Embryonic facial prominence (tissue), 1 donor: ENCODE data around the gene REG3G.

ENCODE experiments used
- DNase-seq: peaks from one replicate; pipeline ENCODE4 v3.0.0-alpha.2; 2016; ENCODE audit errors: extremely low spot score

Gene REG3G

DNA sequence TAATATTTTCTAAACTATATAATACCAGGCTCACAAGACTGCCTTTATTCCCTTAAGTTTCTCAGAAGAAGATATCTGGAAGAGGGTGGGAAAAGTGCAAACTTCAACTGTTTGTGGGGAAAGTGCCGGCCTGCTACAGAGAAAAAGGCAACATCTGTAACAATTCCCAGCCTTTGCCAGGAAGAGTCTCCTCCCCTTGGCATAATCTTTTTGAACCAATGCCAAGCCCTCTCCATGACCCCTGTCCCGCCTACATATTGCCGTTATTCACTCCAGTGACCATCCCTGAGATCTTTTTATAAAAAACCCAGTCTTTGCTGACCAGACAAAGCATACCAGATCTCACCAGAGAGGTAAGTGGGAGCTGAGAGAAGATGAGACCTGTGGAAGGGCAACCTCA lies at the start of gene REG3G:
REG3G (plus strand) TSS at position 282 of the 400 bp plus-strand sequence. CDS start 392 bp downstream, outside the sequence.
- DNase-seq: no peak

DNA sequence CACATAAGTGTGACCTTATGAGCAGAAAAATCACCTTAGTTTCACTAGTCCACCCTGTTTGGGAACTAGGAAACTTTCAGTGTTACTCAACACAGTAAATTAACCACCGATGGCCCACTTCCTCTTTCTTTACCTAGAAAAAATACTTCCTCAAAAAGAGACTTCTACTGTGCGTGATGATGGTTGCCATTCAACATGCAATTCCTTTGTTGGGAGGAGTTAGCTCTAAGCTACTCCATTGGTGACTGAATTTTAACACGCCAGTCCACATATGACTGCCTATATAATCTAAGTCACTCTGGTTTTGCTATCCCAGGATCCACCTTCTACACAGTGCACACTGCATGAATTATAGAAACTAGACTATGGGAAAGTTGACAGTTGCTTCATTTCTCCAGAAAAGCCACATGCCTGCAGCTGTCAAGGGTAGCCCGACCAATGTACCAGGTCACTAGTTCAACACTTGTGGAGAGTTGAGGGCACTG lies 47.8 kb upstream of the REG3G start:
- DNase-seq: no peak

DNA sequence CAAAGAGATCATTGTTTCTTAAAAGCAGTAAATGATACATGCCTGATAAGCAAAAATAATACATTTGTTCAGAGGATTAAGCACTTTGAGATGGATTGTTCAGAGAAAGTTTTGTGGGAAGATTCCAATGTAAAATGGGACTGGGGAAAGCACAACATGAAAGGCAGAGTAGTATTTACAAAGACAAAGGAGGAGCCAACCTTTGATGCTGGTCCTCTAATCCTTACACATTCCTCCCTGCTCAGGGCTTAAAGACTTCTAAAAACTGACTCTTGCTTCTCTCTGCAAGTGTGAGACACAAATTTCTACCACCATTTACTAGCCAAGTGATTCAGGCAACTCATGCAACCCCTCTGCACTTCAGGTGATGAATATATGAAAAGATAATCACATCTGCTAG lies 47.2 kb upstream of the REG3G start:
- DNase-seq: no peak

DNA sequence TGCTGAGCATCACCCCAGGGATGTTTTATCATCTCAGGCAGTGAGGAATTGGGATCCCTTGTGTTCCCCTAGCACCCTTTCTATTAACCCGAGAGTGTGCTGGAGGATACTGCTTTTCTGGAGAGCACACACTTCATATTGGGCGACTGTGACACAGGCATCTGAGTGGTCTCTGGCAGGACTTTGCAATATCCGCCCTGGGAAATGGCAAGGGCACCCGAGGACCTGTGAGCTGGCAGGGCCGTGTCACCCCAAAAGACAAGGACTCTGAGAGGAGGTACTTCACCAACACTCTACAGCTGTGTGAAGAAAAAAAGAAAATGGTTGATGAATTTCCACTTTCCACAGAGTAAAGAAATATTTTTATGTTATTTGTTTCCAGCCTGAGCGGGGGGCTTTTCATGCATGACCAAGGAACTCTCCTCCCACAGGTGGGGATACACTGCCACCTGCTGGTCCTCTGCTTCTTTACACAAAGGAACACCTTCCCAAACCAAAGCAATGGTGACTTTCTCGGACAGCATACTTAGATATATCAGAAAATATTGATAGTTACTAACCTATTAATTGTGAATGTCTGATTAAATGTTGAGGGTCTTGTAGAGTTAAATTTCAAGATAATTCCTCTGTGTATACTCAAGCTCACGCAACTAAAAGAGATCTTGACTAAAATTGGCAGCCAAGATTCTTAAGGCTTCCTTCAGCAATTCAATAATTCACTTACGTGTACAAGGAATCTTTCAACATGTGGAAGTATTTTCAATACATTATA lies 45.9 kb upstream of the REG3G start:
- DNase-seq: peak; percentile 63

DNA sequence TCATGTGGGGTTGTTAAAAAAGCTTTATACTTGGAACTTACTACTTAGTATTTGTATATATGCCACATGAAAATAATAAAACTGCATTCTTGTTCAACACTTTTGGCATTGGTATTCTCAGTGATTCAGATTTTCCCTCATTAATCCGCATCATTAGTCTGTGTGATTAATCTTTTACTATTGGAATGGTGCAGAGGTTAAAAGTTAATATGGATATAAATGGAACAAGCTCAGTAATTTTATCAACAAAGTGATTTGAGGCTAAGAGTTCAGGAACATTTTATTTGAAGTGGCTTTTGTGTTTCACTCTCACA lies 45.4 kb upstream of the REG3G start:
- peak; percentile 19 for DNase-seq

DNA sequence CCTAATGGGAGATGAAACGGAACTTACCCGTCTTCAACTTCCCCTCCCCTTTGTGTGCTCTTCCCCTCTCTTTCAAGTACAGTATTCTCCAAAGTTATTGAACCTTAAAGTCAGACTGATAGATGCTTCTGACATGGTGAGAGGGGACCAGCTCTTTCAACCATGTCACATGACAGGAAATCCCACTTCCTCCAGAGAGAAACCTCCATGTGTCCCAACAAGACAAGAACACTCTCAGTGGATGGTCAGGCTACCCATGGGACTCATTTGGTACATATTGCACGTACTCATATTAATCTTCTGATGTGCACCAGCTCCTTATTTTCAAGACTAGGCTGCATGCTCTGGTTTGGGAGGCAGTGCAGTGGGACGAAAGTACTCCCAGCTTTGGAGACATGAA lies 44.6 kb upstream of the REG3G start:
- no peak for DNase-seq

DNA sequence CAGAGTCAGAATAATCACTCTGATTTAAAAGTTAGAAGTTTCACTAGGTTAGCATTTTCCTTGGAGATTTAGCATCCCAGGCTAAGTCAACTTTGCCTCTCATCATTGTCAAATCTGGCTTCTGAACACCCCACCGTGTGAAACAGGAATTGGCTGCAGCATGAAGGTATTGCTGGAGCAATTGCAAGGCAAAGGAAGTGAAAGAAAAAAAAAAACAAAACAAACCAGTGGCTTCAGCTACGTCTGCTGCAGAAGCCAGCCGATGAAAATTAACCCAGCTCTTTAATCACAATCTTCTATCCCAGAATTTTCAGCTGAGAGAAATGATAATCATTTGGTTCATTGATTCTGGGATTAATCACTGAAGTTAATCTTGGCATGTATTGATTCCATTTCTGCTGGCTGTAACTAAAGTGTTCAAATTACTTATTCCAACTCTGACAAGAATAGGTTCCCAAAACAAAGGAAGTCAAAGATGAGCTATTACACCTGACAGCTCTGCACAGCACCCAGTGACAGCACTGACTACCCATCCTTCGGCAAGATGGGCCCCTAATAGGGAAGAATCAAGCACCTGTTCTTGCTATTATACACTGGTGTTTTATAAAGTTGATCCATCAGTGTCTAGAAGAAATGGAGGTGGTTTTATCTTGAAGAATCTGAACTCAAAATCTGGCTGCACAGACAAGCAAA lies 42.7 kb upstream of the REG3G start:
- DNase-seq: no peak

DNA sequence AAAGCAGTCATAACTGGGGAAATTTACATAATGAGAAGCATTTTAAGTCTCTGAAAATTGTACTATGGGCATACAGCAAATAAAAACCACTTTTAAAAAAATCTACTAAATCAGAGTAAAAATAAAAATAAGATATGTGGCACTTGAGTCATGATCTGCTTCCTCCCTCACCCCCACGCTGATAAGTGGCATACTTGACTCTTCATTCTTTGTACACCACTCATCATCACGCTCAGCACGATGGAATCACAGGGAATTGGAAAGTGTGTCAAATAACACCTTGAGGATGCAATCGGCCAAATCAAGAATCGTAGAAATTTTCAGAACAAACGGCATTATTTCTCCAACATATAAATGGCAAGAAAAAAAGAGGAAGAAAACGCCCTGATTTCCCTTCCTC lies 41.1 kb upstream of the REG3G start:
- DNase-seq: no peak

DNA sequence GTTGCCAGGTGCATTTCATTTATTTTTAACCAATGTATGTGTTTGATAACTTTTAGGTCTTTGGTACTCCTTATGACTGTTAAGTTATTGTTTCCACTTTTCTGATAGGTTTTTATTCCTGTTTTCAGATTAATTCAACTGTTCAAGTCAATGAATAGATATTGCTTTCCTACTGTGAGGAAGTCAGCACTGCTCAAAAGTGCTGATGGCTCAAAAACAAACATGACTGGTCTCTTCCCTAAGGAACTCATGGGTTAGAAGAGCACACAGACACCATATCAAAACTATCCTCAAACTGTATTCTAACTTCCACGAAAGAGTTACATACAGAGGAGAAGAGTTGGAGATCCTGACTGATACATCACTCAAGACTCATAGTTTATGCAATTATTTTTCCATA lies 39.9 kb upstream of the REG3G start:
- no peak for DNase-seq

DNA sequence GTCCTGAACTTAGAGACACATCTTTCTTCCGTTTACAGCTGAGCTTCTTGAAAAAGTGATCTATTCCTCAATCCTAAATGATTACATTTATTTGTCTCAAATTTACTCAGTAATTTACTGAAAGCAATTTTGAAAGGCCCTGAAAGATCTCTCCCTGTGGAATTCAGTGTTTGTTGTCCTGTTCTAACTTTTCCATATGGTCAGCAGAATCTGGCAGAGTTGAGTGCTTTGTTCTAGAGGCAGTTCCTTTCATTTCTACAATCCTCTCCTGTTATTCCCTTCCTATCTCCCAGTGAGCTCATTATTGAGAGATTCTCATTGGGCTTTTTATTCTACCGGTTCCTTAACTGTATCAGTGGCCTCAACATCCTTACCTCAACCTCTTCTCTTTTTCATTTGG lies 36.5 kb upstream of the REG3G start:
- no peak for DNase-seq

DNA sequence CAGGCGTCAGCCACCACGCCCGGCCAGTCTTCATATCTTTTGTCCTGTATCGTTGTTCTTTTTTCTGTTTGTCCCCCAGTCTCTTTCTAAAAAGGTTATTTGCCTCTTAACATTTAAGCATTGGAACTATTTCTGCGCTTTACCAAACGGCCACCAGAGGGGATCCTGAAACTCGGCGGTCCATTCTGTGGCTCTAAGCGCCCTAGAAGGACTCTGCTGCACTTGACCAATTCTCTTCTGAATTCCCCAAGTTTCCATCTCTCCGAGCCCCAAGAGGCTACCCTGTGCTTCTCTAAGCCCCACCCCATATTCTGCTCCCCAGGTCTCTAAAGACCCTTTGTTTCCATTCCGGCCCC lies 33.1 kb upstream of the REG3G start:
- DNase-seq: no peak

DNA sequence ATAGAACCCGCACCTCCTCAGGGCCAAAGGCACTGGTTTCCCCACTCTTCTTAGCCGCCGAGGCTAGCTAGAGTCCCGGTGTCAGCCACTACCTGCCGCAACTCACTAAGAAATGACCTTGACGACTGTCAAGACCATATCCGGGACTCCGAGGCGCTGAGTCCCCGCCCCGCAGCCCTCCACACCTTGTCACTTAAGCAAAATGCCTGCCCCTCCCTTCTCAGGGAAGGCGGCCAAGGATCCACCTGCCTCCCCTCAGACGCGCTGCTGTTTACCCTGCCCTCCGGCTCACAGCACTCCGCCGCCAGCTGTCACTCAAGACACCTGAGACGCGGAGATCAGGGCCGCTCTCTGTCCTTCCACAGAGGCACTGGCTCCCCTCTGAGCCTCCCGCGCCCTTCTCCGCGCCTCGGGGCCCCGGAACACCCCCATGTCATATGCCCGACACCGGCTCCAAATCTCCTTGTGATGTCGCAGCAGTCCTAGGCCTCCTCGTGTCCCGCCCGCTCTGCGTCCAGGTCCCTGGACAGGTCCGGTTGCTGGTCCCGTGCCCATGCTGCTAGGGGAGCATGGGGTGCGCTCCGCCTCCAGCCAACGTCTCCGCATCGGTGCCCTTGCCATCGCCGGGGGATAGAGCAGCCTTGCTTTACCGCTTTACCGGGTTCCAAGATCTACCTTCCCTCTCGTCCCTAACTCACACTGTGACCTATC lies 32.5 kb upstream of the REG3G start:
- DNase-seq: no peak

DNA sequence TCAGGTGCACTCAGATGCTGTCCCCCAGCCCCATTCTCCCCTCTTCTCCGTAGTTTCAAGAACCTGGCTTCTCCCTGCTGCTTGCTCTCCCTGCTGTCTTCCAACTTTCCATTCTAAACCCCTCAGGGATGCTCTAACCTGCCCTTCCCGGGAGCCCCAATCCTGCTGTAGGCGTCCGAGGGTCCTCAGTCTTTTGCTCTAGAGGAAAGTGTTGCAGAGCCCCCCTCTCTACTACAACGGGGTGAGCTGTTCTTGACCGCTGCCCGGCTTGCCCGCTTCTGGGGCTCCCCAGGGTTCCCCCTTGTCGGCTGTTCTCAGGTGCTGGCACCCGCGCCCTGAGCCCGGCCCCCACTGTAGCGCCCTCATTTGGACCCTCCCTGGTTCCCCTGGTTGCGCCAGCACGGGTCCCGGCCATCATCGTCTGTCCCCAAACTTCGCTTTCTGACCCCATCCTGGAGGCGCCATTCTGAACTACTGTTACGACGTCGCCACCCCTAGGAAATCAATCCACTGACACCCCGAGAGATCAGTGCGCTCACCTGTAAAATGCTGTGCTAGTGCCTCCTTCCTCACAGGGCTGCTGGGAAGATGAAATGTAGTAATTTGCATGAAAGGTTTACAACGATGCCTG lies 31.9 kb upstream of the REG3G start:
- no peak for DNase-seq

DNA sequence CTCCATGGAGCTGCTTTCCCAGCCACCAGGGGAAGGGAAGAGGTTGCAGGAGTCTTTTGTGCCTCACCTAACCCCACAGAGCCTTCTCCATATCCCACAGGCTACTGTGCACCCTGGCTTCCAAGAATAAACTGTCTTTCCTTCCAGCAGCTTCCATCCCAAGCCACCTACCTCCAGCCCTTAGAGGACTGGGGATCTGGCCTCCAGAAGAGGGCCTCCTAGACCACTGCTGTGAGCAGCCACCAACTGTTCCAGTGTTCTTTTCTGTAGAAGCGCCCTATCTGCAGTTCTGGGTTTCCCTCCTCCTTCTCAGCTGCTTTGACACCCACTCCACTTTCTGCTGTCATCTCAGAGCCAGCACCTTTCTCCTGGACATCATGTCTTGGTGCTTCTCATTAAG lies 30.7 kb upstream of the REG3G start:
- DNase-seq: no peak

DNA sequence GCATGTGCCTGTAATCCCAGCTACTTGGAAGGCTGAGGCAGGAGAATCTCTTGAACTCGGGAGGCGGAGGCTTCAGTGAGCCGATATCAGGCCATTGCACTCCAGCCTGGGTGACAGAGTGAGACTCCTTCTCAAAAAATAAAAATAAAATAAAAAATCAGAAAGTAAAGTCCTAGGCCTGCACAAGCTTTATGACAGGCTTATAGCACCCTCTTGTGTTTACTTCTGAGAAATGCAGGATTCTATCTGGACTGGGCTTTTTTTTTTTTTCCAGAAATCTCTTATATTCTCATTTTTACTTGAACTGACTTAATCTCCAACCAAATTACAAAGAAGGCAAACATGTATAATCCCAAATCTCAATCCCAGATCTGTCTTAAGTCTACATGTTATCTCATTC lies 26.1 kb upstream of the REG3G start:
- peak; percentile 24 for DNase-seq

DNA sequence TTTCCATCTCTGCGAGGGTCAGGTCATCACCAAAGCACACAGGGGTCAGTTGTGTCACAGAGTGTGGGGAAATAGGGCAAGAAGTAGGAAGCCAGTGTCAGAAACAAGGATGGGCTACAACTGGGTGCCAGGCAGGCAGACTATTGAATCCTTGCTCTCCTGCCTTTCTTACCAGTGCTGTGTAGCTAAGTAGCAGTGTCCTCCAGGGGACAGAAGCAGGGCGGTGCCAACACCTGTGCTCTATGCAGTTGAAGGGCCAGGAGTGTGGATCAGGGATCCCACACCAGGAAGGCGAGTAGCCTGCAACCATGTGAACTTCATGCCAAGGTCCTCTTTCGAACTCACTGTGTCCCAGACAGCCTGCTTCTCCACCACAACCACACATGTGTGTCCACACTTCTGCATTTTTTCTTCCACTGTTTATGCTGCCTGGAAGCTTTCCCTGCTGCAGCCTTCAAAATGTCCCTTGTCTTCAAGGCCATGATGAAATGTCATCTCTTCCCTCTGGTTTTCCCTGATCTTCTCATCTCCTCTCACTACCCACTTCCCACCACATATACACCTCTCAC lies 25.4 kb upstream of the REG3G start:
- DNase-seq: no peak

DNA sequence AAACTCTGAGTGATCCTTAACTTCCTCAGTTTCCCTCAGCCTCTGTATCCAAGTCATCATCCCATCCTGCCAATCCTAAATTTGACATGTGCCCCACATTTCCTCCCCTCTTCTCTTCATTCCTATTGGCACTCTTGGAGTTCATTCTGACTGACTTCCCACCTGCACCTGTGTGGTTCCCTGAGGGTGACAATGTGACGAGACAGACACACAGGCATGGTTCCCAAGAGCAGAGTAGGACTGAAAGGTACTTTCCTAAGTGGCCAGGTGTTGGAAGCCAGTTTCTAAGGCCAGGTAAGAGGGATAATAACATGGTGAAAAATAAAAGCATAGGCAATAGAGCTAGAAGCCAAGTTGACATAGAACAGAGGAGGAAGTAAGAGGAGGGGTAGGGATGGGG lies 24.2 kb upstream of the REG3G start:
- no peak for DNase-seq

DNA sequence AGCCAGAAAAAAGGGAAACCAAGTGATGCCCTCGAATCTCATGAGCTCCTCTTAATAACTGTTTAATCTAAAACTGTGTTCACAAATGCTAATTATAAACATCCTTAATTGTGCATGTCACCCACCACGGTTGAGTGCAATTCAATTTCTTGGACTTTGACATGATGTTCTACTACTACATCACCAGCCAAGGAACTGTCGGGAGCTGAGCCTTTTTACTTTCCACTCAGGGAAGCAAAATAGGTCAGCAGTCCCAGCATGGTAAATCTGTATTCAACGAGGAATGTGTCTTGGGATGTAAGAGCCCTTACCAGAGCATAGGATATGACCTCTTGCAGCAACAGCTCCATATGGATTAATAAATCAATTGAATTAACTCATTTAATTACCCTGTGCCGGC lies 20.8 kb upstream of the REG3G start:
- no peak for DNase-seq

DNA sequence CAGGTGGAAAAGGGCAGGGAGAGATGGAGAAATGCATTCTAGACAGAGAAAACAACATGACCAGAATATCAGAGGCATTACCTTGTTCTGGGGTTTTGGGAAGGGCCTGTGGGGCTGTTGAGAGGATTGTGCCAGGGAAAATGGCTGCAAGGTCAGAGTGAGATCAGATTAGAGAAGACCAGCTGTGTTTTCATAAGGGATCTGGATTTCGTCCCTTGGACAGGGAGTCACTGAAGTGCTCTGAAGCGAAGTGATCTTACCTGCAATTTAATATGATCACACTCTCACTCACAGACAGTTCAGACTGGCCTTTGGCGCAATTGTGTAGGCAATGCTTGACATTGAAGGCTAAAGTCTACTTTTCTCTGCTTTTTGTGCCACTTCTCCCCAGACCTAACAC lies 20.3 kb upstream of the REG3G start:
- DNase-seq: no peak

DNA sequence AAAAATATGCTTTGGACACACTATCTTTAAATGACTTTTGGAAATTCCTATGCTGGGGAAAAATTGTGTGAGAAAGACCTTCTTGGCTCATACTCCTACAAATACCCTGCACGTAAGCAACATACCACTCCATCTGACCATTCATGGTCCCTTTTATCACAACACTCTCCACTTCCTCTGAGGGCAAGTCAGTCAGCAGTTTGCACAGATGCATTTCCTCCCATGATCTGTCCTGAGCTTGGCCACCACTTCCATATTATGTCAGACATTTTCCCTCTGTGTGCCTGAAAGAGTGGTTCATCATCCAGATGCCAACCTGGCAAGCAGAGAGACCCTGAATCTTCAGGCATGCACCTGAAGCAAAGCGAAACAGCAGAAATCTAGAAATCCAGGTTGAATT lies 16.1 kb upstream of the REG3G start:
- no peak for DNase-seq

DNA sequence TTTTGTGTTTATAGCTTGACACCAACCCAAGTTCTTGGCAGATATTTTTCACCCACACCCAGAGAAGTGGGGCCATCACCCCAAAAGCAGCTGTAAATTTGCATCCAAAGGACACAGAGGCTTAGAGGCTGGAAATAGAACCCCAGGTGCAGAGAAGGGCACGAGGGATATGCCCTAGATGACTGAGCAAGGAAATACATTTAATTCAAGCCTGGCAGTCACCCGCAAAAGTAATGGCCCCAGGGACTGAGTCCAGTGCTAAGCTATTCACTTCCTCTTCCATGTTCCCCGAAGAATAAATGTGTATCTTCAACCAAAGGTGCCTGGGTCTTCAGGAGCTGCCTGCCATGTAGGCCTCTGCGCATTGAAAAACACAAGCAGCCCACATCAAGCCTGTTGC lies 14.0 kb upstream of the REG3G start:
- DNase-seq: no peak

DNA sequence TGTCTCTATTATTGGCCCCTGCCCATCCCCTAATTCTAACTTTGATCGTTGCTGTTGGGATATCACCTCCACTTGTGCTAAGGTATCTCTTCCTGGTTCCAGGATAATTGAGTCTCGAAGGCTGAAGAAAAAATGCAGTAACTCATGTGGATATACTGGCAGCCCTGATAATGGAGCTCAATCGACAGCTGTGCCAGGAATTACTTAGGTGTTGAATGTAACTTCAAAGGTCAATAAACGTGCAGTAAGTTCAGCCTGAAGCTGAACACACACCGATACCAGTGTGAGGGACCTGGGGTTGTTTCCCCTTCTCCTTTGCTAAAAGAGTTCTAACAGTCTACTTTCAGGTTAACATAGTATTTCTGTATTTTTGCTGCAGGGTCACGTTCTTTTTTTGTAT lies 11.9 kb upstream of the REG3G start:
- DNase-seq: no peak
